Right atrium auricular region (tissue), 2 donors: ENCODE data around the gene BCO2. TPM values are rescaled to one million over a fixed set of nuclear protein-coding genes. Genes with fewer than 3 reads are reported as not detected.

Experiments used
- DNase-seq: peaks from one replicate; pipeline ENCODE4 v3.0.0-alpha.2; 2019; ENCODE audit warnings: low spot score
- H3K27ac ChIP-seq, 2 donors: fragments of 200-600 bp; sonication (generic); 1 replicate in 1 of 2; 2 replicates in 1 of 2; pipeline ENCODE4 v1.5.1; 2016 to 2019
- H3K27me3 ChIP-seq, 2 donors: fragments of 200-600 bp; sonication (generic); one replicate each; pipeline versions ENCODE4 v1.5.1 to v1.6.0; 2017 to 2019
- H3K36me3 ChIP-seq: fragments of 200-600 bp; sonication (generic); one replicate; pipeline ENCODE4 v1.5.1; 2016
- H3K4me1 ChIP-seq, 2 donors: fragments of 200-600 bp; sonication (generic); one replicate each; pipeline versions ENCODE4 v1.5.1 to v1.6.0; 2017 to 2019
- H3K4me3 ChIP-seq, 2 donors: fragments of 200-600 bp; sonication (generic); 1 replicate in 1 of 2; 2 replicates in 1 of 2; pipeline ENCODE4 v1.5.1; 2017 to 2019; ENCODE audit warnings: mild to moderate bottlenecking in 1 of 2, moderate library complexity in 1 of 2
- H3K9me3 ChIP-seq, 2 donors: fragments of 200-600 bp; sonication (generic); one replicate each; pipeline ENCODE4 v1.5.1; 2019
- total RNA-seq, 2 donors: library from RNA; depleted of rRNA; stranded (reverse); fragments of >200 nt; gene quantifications; one replicate each; pipeline ENCODE4 v1.1.0, GENCODE V29; 2016
- TF ChIP-seq, protein P1 (sequence below), 2 donors: fragments of 200-600 bp; sonication (generic); IDR thresholded peaks; one replicate each; pipeline ENCODE4 v1.5.1; 2019; ENCODE audit warnings: antibody characterized with exemption in 2 of 2

The BCO2 gene
- total RNA-seq, 2 donors from 2014 or later, result 40.6 to 44.7 TPM

DNA sequence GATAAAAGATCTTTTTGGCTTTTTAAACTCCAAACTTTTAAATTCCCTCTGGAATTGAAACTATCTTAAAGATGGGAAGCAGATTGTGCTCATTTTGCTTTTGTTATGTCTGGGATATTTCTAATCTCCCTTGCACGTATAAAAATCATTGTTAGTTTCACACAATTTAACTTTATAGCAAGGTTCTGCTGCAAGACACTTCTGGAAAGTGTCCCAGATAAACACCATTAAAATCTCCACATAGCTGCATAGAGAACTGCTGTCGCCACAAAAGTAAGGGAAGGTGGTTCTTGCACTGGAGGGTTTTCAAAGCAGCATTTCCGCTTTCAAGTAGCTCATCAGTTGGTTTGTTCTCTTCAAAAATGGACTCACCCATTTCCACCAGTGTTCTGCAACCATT lies 62.7 kb downstream of the BCO2 start:
- H3K27ac ChIP-seq, result no peak overlapping the region
- H3K9me3 ChIP-seq, result no peaks in the 10 kb centered on the region
- no peaks in the 10 kb centered on the region for H3K4me1 ChIP-seq
- no peaks in the 10 kb centered on the region for H3K27me3 ChIP-seq
- H3K4me3 ChIP-seq, result no peak overlapping the region
- H3K36me3 ChIP-seq, result peaks cover 32% of the 10 kb centered on the region
- TF ChIP-seq, protein P1, sequence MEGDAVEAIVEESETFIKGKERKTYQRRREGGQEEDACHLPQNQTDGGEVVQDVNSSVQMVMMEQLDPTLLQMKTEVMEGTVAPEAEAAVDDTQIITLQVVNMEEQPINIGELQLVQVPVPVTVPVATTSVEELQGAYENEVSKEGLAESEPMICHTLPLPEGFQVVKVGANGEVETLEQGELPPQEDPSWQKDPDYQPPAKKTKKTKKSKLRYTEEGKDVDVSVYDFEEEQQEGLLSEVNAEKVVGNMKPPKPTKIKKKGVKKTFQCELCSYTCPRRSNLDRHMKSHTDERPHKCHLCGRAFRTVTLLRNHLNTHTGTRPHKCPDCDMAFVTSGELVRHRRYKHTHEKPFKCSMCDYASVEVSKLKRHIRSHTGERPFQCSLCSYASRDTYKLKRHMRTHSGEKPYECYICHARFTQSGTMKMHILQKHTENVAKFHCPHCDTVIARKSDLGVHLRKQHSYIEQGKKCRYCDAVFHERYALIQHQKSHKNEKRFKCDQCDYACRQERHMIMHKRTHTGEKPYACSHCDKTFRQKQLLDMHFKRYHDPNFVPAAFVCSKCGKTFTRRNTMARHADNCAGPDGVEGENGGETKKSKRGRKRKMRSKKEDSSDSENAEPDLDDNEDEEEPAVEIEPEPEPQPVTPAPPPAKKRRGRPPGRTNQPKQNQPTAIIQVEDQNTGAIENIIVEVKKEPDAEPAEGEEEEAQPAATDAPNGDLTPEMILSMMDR (IDR thresholded peaks at IDR 0.05), result no peak
- DNase-seq, result no peak

DNA sequence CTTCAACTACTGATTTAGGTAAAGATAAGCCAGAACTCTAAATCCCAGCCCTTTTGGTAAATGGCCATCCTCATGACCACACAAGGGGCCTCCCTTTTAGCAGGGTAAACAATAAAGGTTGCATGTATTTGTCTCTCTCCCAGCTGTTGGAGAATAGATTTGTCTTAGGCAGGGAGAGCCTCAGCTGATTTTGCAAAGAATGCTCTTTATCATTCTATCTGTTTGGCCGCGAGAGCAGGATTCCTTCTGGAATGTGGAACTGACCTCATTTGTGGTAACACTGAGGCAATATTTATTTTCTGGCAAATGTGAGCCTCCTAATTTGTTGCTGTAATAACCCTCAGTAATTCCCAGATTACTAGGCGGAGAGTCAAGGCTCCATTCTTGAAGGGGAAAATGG lies 66.2 kb downstream of the BCO2 start:
- no peak for DNase-seq
- TF ChIP-seq, protein P1 (IDR thresholded peaks at IDR 0.05), result no peak
- Histone ChIP-seq H3K4me1 (no peaks in the 10 kb centered on the region), H3K9me3 (no peaks in the 10 kb centered on the region), H3K27me3 (no peaks in the 10 kb centered on the region), H3K27ac (no peak overlapping the region), H3K4me3 (no peak overlapping the region), H3K36me3 (peaks cover 14% of the 10 kb centered on the region)

DNA sequence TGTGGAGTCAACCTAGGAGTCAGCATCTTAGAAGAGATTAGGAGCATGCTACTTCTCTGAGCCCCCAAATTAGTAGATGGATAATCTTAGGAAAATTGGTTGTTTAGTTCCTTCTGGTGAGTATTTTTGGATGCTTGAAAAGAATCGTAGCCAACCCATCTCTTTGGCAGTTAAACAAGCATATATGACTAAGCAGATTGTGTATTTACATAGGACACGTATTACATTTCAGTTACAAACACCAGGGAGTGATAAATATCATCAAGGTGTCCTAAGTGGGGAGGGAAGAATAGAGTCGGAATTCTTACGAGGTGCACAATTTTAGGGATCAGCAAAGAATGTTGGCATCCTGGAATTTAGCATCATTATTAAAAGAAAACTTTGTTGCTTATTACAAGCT lies 71.9 kb downstream of the BCO2 start:
- H3K9me3 ChIP-seq, result no peaks in the 10 kb centered on the region
- no peak overlapping the region for H3K27ac ChIP-seq
- no peaks in the 10 kb centered on the region for H3K27me3 ChIP-seq
- H3K36me3 ChIP-seq, result no peaks in the 10 kb centered on the region
- H3K4me1 ChIP-seq, result no peaks in the 10 kb centered on the region
- DNase-seq, result no peak
- H3K4me3 ChIP-seq, result no peak overlapping the region
- TF ChIP-seq, protein P1 (IDR thresholded peaks at IDR 0.05), result no peak

DNA sequence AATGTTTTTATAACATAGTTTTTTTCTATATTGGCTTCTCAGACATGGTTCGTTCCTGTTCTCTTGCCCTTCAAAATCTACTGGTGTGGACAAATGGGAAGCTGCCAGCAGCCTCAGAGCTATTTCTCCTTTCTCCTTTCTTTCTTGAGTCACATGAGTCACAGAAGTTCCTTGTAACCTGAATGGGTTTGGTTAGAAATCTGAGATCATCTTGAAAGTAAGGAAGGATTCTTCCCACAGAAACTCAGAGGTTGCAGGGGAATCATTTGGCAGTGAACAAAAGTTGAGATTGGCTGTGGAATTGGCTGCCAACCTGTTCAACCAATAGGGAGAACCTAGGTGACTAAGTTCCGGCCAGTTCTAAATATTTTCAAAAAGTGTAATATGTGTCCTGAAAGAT lies 72.9 kb downstream of the BCO2 start:
- Histone ChIP-seq H3K36me3 (no peaks in the 10 kb centered on the region), H3K27me3 (no peaks in the 10 kb centered on the region), H3K9me3 (no peaks in the 10 kb centered on the region), H3K27ac (no peak overlapping the region), H3K4me3 (no peak overlapping the region), H3K4me1 (no peaks in the 10 kb centered on the region)
- TF ChIP-seq, protein P1 (IDR thresholded peaks at IDR 0.05), result no peak
- DNase-seq, result no peak

DNA sequence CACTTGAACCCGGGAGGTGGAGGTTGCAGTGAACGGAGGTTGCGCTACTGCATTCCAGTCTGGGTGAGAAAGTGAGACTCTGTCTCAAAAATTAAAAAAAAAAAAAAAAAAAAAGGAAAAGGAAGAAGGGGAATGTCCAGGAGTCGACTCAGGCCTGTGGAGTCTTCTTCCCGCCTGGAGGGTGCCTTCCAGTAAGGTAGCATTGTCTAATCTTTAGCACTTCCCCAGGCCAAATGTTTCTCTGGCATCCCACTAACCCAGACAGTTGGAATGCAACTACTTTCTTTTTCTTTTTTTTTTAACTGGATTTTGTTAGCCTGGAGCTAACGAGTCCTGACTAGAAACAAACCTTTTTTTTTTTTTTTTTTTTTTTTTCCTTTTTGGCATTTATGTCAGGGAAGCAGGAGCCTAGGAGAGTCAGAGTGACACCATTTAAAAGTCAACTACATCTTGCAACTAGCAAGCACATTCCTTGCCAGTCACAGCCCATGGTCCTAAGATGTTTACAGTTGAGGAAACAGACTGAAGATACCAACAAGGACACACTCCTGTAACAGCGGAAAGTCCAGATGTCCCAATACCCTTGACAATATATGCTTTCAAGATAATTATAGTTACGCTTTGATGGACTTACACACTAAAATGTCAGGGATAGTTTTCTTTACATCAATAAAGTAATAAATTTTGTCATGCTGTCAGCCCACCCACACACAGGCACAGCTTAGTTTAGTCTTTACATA lies 74.7 kb downstream of the BCO2 start:
- no peaks in the 10 kb centered on the region for H3K9me3 ChIP-seq
- no peak overlapping the region for H3K27ac ChIP-seq
- no peak for DNase-seq
- H3K4me3 ChIP-seq, result no peak overlapping the region
- TF ChIP-seq, protein P1 (IDR thresholded peaks at IDR 0.05), result no peak
- H3K4me1 ChIP-seq, result no peaks in the 10 kb centered on the region
- no peaks in the 10 kb centered on the region for H3K27me3 ChIP-seq
- H3K36me3 ChIP-seq, result no peaks in the 10 kb centered on the region
